H1 (cell line): Measurements from ENCODE around the gene MFRP. TPM values are rescaled to one million over a fixed set of nuclear protein-coding genes. Genes with fewer than 3 reads are reported as not detected.

ENCODE experiments used
- CTCF ChIA-PET: fragments of 300-600 bp; sonication (Branson Sonifier 250); formaldehyde crosslinking; loops from one replicate; lab custom pipeline; 2021; ENCODE audit not compliant: partially characterized antibody; lab: Charles Lee
- POLR2A ChIA-PET: fragments of 300-600 bp; sonication (Branson Sonifier 250); formaldehyde crosslinking; loops from one replicate; lab custom pipeline; 2021; ENCODE audit warnings: inconsistent platforms; ENCODE audit not compliant: partially characterized antibody; lab: Charles Lee
- DNase-seq, 2 experiments: peaks; one replicate each; pipeline versions ENCODE4 v3.0.0 to v3.0.0-alpha.2; 2010 to 2022; ENCODE audit warnings: low spot score in 2 of 2, low read depth in 1 of 2, mixed read lengths in 1 of 2
- FAIRE-seq: peaks from 2 replicates; lab custom pipeline; 2011; peaks lifted over from hg19 to GRCh38; lab: Jason Lieb, UNC
- H2AFZ ChIP-seq: 2 replicates; pipeline ENCODE4 v1.8.1; 2012; ENCODE audit warnings: low read length, inconsistent platforms
- H2AK5ac ChIP-seq: 2 replicates; pipeline ENCODE4 v1.6.1; 2013; ENCODE audit warnings: low read depth, low read length
- H2BK120ac ChIP-seq: replicated peaks from 2 replicates; pipeline ENCODE3; 2013; ENCODE audit warnings: low read depth, low read length, inconsistent platforms
- H2BK12ac ChIP-seq: 2 replicates; pipeline ENCODE4 v1.6.1; 2013; ENCODE audit warnings: low read depth, low read length
- H2BK15ac ChIP-seq: 2 replicates; pipeline ENCODE4 v1.6.1; 2013; ENCODE audit warnings: low read length
- H2BK20ac ChIP-seq: 2 replicates; pipeline ENCODE4 v1.6.1; 2013; ENCODE audit warnings: low read length
- H2BK5ac ChIP-seq: 2 replicates; pipeline ENCODE4 v1.6.1; 2013; ENCODE audit warnings: low read depth, low read length
- H3K14ac ChIP-seq: 2 replicates; pipeline ENCODE4 v1.6.1; 2013; ENCODE audit warnings: inconsistent platforms; ENCODE audit not compliant: insufficient read length
- H3K18ac ChIP-seq: 2 replicates; pipeline ENCODE4 v1.6.1; 2013; ENCODE audit warnings: low read length; ENCODE audit errors: extremely low read depth
- H3K23ac ChIP-seq: 2 replicates; pipeline ENCODE4 v1.6.1; 2013; ENCODE audit warnings: inconsistent platforms; ENCODE audit not compliant: insufficient read length
- H3K23me2 ChIP-seq: 2 replicates; pipeline ENCODE4 v1.6.1; 2013; ENCODE audit warnings: low read depth, low read length
- H3K27ac ChIP-seq: 2 replicates; pipeline ENCODE4 v1.6.1; 2011; ENCODE audit warnings: low read depth, low read length, inconsistent platforms
- H3K27me3 ChIP-seq, 4 experiments: replicated peaks in 1 of 4; 1 replicate in 1 of 4; 2 replicates in 3 of 4; pipeline versions ENCODE4 v1.6.1 to v1.8.1; 2011 to 2013; ENCODE audit warnings: low read length in 3 of 4, mild to moderate bottlenecking in 3 of 4, inconsistent platforms in 2 of 4, mixed read lengths in 2 of 4, moderate library complexity in 1 of 4; ENCODE audit not compliant: control insufficient read depth in 3 of 4, insufficient read depth in 3 of 4; ENCODE audit errors: extremely low read depth in 1 of 4
- H3K36me3 ChIP-seq, 4 experiments: 2 replicates each; pipeline versions ENCODE4 v1.6.1 to v1.8.1; 2011 to 2013; ENCODE audit warnings: mild to moderate bottlenecking in 4 of 4, low read length in 3 of 4, moderate library complexity in 2 of 4, control low read depth in 1 of 4, inconsistent platforms in 1 of 4; ENCODE audit not compliant: insufficient read depth in 4 of 4, control insufficient read depth in 2 of 4
- H3K4ac ChIP-seq: replicated peaks from 2 replicates; pipeline ENCODE3; 2013; ENCODE audit warnings: low read length, low read depth, mixed read lengths, inconsistent platforms; ENCODE audit not compliant: insufficient read length
- H3K4me1 ChIP-seq, 4 experiments: replicated peaks in 1 of 4; 1 replicate in 1 of 4; 2 replicates in 3 of 4; pipeline versions ENCODE4 v1.6.1 to v1.8.1; 2011 to 2013; ENCODE audit warnings: low read length in 3 of 4, inconsistent platforms in 2 of 4, mixed read lengths in 1 of 4; ENCODE audit not compliant: insufficient read depth in 4 of 4, control insufficient read depth in 3 of 4
- H3K4me2 ChIP-seq, 2 experiments: 2 replicates each; pipeline versions ENCODE4 v1.6.1 to v1.8.1; 2011 to 2013; ENCODE audit warnings: low read depth in 2 of 2, low read length in 2 of 2, control low read depth in 1 of 2, inconsistent platforms in 1 of 2, mild to moderate bottlenecking in 1 of 2; ENCODE audit not compliant: insufficient read depth in 1 of 2
- H3K4me3 ChIP-seq, 4 experiments: fragments of 200-600, 300-600 bp in 1 of 4; sonication (generic), shearing (Covaris generic), sonication (Bioruptor Twin) in 1 of 4; 2 replicates each; pipeline versions ENCODE4 v1.5.1 to v1.8.1; 2011 to 2016; ENCODE audit warnings: low read length in 4 of 4, low read depth in 3 of 4, control low read depth in 2 of 4, inconsistent platforms in 2 of 4, mild to moderate bottlenecking in 2 of 4, mixed read lengths in 1 of 4, moderate library complexity in 1 of 4; ENCODE audit not compliant: insufficient read depth in 2 of 4; ENCODE audit errors: extremely low read depth in 1 of 4
- H3K56ac ChIP-seq: replicated peaks from 2 replicates; pipeline ENCODE3; 2013; ENCODE audit warnings: low read depth, mild to moderate bottlenecking, mixed read lengths, low read length, inconsistent platforms; ENCODE audit not compliant: insufficient read length
- H3K79me1 ChIP-seq: 2 replicates; pipeline ENCODE4 v1.6.1; 2013; ENCODE audit warnings: low read depth, low read length, control low read depth
- H3K79me2 ChIP-seq, 2 experiments: 2 replicates each; pipeline versions ENCODE4 v1.6.1 to v1.8.1; 2012 to 2013; ENCODE audit warnings: low read length in 2 of 2, mild to moderate bottlenecking in 2 of 2, inconsistent platforms in 1 of 2; ENCODE audit not compliant: insufficient read depth in 2 of 2, control insufficient read depth in 1 of 2
- H3K9ac ChIP-seq, 4 experiments: replicated peaks in 1 of 4; 1 replicate in 1 of 4; 2 replicates in 3 of 4; pipeline versions ENCODE4 v1.6.1 to v1.8.1; 2011 to 2013; ENCODE audit warnings: low read depth in 3 of 4, low read length in 3 of 4, control low read depth in 2 of 4, mild to moderate bottlenecking in 2 of 4, moderate library complexity in 2 of 4, inconsistent platforms in 1 of 4; ENCODE audit errors: extremely low read depth in 1 of 4
- H3K9me3 ChIP-seq, 2 experiments: 2 replicates each; pipeline versions ENCODE4 v1.6.1 to v1.8.1; 2012 to 2013; ENCODE audit warnings: mild to moderate bottlenecking in 2 of 2, moderate library complexity in 2 of 2, control low read depth in 1 of 2, inconsistent platforms in 1 of 2, low read depth in 1 of 2, low read length in 1 of 2, mixed read lengths in 1 of 2; ENCODE audit not compliant: insufficient read depth in 2 of 2
- H4K20me1 ChIP-seq, 2 experiments: replicated peaks in 1 of 2; 2 replicates each; pipeline versions ENCODE3 to v1.8.1; 2011 to 2013; ENCODE audit warnings: inconsistent platforms in 2 of 2, low read length in 2 of 2, mild to moderate bottlenecking in 1 of 2; ENCODE audit not compliant: insufficient read depth in 2 of 2, control insufficient read depth in 1 of 2
- H4K5ac ChIP-seq: 2 replicates; pipeline ENCODE4 v1.6.1; 2013; ENCODE audit warnings: low read length, low read depth, mixed read lengths, inconsistent platforms; ENCODE audit not compliant: insufficient read length
- H4K8ac ChIP-seq: 2 replicates; pipeline ENCODE4 v1.8.0; 2013; ENCODE audit warnings: mild to moderate bottlenecking, moderate library complexity, low read length, inconsistent platforms; ENCODE audit not compliant: insufficient read depth; ENCODE audit errors: extremely low read depth
- H4K91ac ChIP-seq: replicated peaks from 2 replicates; pipeline ENCODE3; 2013; ENCODE audit warnings: low read length, mixed read lengths, inconsistent platforms; ENCODE audit not compliant: insufficient read length
- BRCA1 ChIP-seq: IDR thresholded peaks from 2 replicates; pipeline ENCODE4 v1.6.1; 2012; ENCODE audit warnings: low read depth, low read length, improper control_type of control experiment
- CEBPB ChIP-seq: IDR thresholded peaks from 2 replicates; pipeline ENCODE4 v1.6.1; 2012; ENCODE audit warnings: low read depth, low read length
- CHD1 ChIP-seq: IDR thresholded peaks from 2 replicates; pipeline ENCODE4 v1.6.1; 2012; ENCODE audit warnings: low read depth, low read length, improper control_type of control experiment
- CTBP2 ChIP-seq: IDR thresholded peaks from 2 replicates; pipeline ENCODE4 v1.7.0; 2011; ENCODE audit warnings: borderline replicate concordance, mild to moderate bottlenecking, moderate library complexity, mixed read lengths, low read length; ENCODE audit not compliant: insufficient read depth, insufficient read length
- EP300 ChIP-seq, 2 experiments: IDR thresholded peaks; 1 replicate in 1 of 2; 2 replicates in 1 of 2; pipeline ENCODE4 v1.6.1; 2011 to 2012; ENCODE audit warnings: low read depth in 2 of 2, low read length in 2 of 2, mild to moderate bottlenecking in 2 of 2, borderline replicate concordance in 1 of 2, inconsistent platforms in 1 of 2, moderate library complexity in 1 of 2
- HDAC6 ChIP-seq: IDR thresholded peaks from one replicate; pipeline ENCODE4 v1.7.1; 2012; ENCODE audit warnings: low read depth, mild to moderate bottlenecking, inconsistent platforms, low read length, moderate library complexity
- JUND ChIP-seq: IDR thresholded peaks from 2 replicates; pipeline ENCODE4 v1.6.1; 2011; ENCODE audit warnings: mild to moderate bottlenecking, improper control_type of control experiment, low read length
- POLR2A ChIP-seq, 2 experiments: IDR thresholded peaks; 1 replicate in 1 of 2; 2 replicates in 1 of 2; pipeline ENCODE4 v1.6.1; 2011; ENCODE audit warnings: low read depth in 2 of 2, low read length in 2 of 2, mild to moderate bottlenecking in 2 of 2; ENCODE audit errors: control extremely low read depth in 1 of 2
- POU5F1 ChIP-seq: IDR thresholded peaks from 2 replicates; pipeline ENCODE4 v1.6.1; 2011; ENCODE audit warnings: low read depth, mild to moderate bottlenecking, low read length, moderate library complexity
- RFX5 ChIP-seq: IDR thresholded peaks from 2 replicates; pipeline ENCODE4 v1.6.1; 2011; ENCODE audit warnings: low read depth, low read length, improper control_type of control experiment, borderline replicate concordance
- SIX5 ChIP-seq: IDR thresholded peaks from 2 replicates; pipeline ENCODE4 v1.6.1; 2011; ENCODE audit warnings: mild to moderate bottlenecking, low read depth, low read length
- SRF ChIP-seq: IDR thresholded peaks from 2 replicates; pipeline ENCODE4 v1.6.1; 2011; ENCODE audit warnings: mild to moderate bottlenecking, low read depth, low read length, moderate library complexity
- TAF7 ChIP-seq: optimal IDR thresholded peaks from 2 replicates; pipeline ENCODE3; 2011; ENCODE audit warnings: low read depth, mild to moderate bottlenecking, inconsistent platforms, low read length, moderate library complexity, borderline replicate concordance
- TBP ChIP-seq: IDR thresholded peaks from 2 replicates; pipeline ENCODE4 v1.6.1; 2011; ENCODE audit warnings: low read depth, low read length, improper control_type of control experiment
- ZNF274 ChIP-seq: IDR thresholded peaks from 2 replicates; pipeline ENCODE4 v1.7.0; 2012; ENCODE audit warnings: low read length, borderline replicate concordance; ENCODE audit errors: extremely low read depth
- WGBS, 2 experiments: shearing (Covaris generic) in 1 of 2; methylation state at CpG; one replicate each; pipeline versions ENCODE4 v1.1.6 to v1.1.7; 2013 to 2015; ENCODE audit warnings: low lambda C conversion rate in 2 of 2, mixed read lengths in 2 of 2, inconsistent platforms in 1 of 2, low coverage in 1 of 2, missing lambda C conversion rate in 1 of 2; ENCODE audit not compliant: insufficient replicate concordance in 2 of 2, insufficient coverage in 1 of 2, insufficient read length in 1 of 2; ENCODE audit errors: extremely low coverage in 1 of 2, missing lambda C conversion rate in 1 of 2; 5-methylcytosine and 5-hydroxymethylcytosine counted together
- polyA plus RNA-seq, 7 experiments: library from polyadenylated mRNA; depleted of rRNA in 3 of 7; stranded (reverse) in 5 of 7; unstranded in 2 of 7; fragments of >200 nt in 5 of 7; fragments of 200-250 nt in 2 of 7; gene quantifications; 1 replicate in 5 of 7; 2 replicates in 1 of 7; 4 replicates in 1 of 7; pipeline versions ENCODE4 v1.2.1 to v1.2.3, GENCODE V29; 2011 to 2013; ENCODE audit warnings: missing spikeins in 2 of 7, mixed read lengths in 2 of 7
- total RNA-seq: library from RNA; stranded (reverse); fragmentation: NEBNext Ultra II Directional; extraction: Animal tissue kit (Norgen Biotek cat#: 25700); gene quantifications from 2 replicates; pipeline ENCODE4 v1.2.1, GENCODE V29; 2021

The MFRP gene
- total and polyA plus RNA-seq, 2 of the 8 experiments (the other 6 are each of a cell fraction or from before 2014, with no cell fraction given), result 0.02 TPM; not detected in 1

DNA sequence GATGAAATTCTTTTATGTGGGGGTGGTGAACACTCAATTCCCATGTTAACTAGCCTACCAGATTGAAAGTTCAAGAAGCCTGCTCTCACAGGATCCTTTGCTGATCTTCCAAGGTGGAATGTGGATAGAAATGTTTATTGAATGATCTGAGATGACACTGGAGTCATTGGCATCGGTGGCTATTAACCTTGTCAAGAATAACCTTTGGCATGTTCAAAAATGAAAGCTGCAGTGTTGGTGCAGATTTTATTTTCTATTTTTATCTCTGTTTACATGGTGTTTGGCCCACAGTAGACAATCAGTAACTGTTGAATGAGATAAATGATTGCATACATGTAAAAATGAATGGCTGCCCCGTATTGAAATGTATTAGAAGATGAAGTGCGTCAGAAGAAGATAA, 48.6 kb downstream of the MFRP start:
- Histone ChIP-seq H3K18ac (no peak overlapping the region), H3K9ac (no peak overlapping the region), H2BK15ac (no peak overlapping the region), H2BK20ac (no peak overlapping the region), H3K79me2 (no peaks in the 10 kb centered on the region), H3K23me2 (no peaks in the 10 kb centered on the region), H2BK120ac (no peak overlapping the region), H3K79me1 (no peaks in the 10 kb centered on the region; the same call in 1 of the 2 replicates), H3K56ac (no peak overlapping the region), H3K4ac (no peak overlapping the region), H3K27ac (no peak overlapping the region), H4K91ac (no peak overlapping the region), H2AFZ (no peak overlapping the region), H3K14ac (no peak overlapping the region), H3K4me2 (no peak overlapping the region), H3K9me3 (no peaks in the 10 kb centered on the region), H3K27me3 (no peaks in the 10 kb centered on the region), H4K5ac (no peak overlapping the region), H2BK12ac (no peak overlapping the region), H4K8ac (no peak overlapping the region), H3K4me3 (no peak overlapping the region), H3K23ac (no peak overlapping the region), H3K36me3 (peaks cover 29 to 61% (median 50%) of the 10 kb centered on the region in 4 experiments), H4K20me1 (peaks cover 3 to 6% of the 10 kb centered on the region in 2 experiments), H2AK5ac (no peak overlapping the region), H2BK5ac (no peak overlapping the region), H3K4me1 (no peaks in the 10 kb centered on the region)
- ChIA-PET CTCF (interaction anchor here (1.0 to 2.7 kb wide), 4 partner anchors 13 to 171 kb away, joined by 3 to 12 read pairs (median 3); no protein-coding TSS in a partner anchor), POLR2A (interaction anchor here (1.6 kb wide), 1 partner anchor 10 kb away, joined by 3 read pairs; no protein-coding TSS in a partner anchor)
- no peak for DNase-seq
- no peak for FAIRE-seq
- 90% methylated on average over 3 of the region's 3 CpGs; no CpG with 5 or more reads in 1 of the 2 experiments for WGBS, 2 experiments
- TF ChIP-seq JUND, result no peak
- no peak for TF ChIP-seq BRCA1
- no peak for TF ChIP-seq CEBPB
- no peak for TF ChIP-seq CTBP2
- no peak for TF ChIP-seq EP300 (IDR thresholded peaks at IDR 0.05; ENCODE audit: borderline replicate concordance in 1 of 2, low read depth in 2 of 2, low read length in 2 of 2)
- TF ChIP-seq HDAC6, result no peak
- no peak for TF ChIP-seq TBP
- no peak for TF ChIP-seq RFX5
- TF ChIP-seq POLR2A (IDR thresholded peaks at IDR 0.05; ENCODE audit: control extremely low read depth in 1 of 2, low read depth in 2 of 2, low read length in 2 of 2), result no peak
- no peak for TF ChIP-seq POU5F1
- TF ChIP-seq SRF, result no peak
- TF ChIP-seq TAF7, result no peak
- TF ChIP-seq SIX5, result no peak
- TF ChIP-seq ZNF274, result no peak
- TF ChIP-seq CHD1, result no peak
